Lower leg skin (tissue), 3 donors: Measurements from ENCODE around the gene CCDC18.

Experiments
- POLR2A ChIP-seq, 2 donors: fragments of 450-650 bp; IDR thresholded peaks; one replicate each; pipeline ENCODE4 v1.6.1; 2016 to 2017; ENCODE audit warnings: antibody characterized with exemption in 2 of 2, mild to moderate bottlenecking in 1 of 2, moderate library complexity in 1 of 2
- TF ChIP-seq, protein P1 (sequence below), 3 donors: fragments of 450-650 bp; IDR thresholded peaks; one replicate each; pipeline ENCODE4 v1.5.1; 2016; ENCODE audit warnings: antibody characterized with exemption in 3 of 3, mild to moderate bottlenecking in 3 of 3, moderate library complexity in 2 of 3

GRCh38 chr1:93235261-93235660, 54.7 kb downstream of the CCDC18 start:
- TF ChIP-seq, protein P1, sequence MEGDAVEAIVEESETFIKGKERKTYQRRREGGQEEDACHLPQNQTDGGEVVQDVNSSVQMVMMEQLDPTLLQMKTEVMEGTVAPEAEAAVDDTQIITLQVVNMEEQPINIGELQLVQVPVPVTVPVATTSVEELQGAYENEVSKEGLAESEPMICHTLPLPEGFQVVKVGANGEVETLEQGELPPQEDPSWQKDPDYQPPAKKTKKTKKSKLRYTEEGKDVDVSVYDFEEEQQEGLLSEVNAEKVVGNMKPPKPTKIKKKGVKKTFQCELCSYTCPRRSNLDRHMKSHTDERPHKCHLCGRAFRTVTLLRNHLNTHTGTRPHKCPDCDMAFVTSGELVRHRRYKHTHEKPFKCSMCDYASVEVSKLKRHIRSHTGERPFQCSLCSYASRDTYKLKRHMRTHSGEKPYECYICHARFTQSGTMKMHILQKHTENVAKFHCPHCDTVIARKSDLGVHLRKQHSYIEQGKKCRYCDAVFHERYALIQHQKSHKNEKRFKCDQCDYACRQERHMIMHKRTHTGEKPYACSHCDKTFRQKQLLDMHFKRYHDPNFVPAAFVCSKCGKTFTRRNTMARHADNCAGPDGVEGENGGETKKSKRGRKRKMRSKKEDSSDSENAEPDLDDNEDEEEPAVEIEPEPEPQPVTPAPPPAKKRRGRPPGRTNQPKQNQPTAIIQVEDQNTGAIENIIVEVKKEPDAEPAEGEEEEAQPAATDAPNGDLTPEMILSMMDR (IDR thresholded peaks at IDR 0.05), result no peak
- TF ChIP-seq POLR2A (IDR thresholded peaks at IDR 0.05), result no peak
